Measurements from ENCODE around the gene RGS3.

DNA sequence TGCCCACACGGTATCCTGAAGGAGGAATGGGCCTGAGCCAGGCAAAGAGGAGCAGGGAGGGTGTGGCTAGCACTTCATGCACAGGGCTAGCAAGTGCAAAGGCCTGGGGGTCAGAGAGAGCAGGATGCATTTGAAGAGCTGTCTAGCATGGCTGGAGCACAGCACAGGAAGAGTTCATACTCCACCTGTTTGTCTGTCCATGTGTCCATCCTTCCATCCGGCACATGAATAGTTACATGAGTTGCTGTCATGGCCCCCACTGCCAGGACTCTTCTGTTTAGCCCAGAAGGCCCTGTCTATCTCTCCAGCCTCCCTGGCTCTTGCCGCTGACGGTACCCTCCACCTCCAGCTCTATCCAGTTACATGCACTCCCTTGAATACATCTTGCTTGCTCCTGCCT, 17.1 kb downstream of the RGS3 start:
- TF ChIP-seq, protein P1, sequence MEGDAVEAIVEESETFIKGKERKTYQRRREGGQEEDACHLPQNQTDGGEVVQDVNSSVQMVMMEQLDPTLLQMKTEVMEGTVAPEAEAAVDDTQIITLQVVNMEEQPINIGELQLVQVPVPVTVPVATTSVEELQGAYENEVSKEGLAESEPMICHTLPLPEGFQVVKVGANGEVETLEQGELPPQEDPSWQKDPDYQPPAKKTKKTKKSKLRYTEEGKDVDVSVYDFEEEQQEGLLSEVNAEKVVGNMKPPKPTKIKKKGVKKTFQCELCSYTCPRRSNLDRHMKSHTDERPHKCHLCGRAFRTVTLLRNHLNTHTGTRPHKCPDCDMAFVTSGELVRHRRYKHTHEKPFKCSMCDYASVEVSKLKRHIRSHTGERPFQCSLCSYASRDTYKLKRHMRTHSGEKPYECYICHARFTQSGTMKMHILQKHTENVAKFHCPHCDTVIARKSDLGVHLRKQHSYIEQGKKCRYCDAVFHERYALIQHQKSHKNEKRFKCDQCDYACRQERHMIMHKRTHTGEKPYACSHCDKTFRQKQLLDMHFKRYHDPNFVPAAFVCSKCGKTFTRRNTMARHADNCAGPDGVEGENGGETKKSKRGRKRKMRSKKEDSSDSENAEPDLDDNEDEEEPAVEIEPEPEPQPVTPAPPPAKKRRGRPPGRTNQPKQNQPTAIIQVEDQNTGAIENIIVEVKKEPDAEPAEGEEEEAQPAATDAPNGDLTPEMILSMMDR (IDR thresholded peaks at IDR 0.05), result no peak
- TF ChIP-seq HMGXB4 (CRISPR knock-in tag; IDR thresholded peaks at IDR 0.05; ENCODE audit: borderline replicate concordance), result no peak

Data from A549 (cell line).